Stimulated activated CD4-positive, alpha-beta T cell treated with anti-CD3 and anti-CD28 coated beads, TNF-alpha, amount 100 ng/mL, for 48 hours (primary cell): Measurements from ENCODE around the gene TNFAIP8L1.

Source experiments
- DNase-seq, 3 donors: peaks; one replicate each; pipeline ENCODE4 v3.0.0-alpha.2; 2020; ENCODE audit warnings: low read depth in 3 of 3

Gene TNFAIP8L1

GRCh38 chr19:4609878-4610511 lies 29.3 kb upstream of the TNFAIP8L1 start:
- no peak for DNase-seq

- no peak for DNase-seq
These were observed 26.0 kb upstream of the TNFAIP8L1 start for GRCh38 chr19:4613254-4613751.

GRCh38 chr19:4618019-4618418 lies 21.3 kb upstream of the TNFAIP8L1 start:
- DNase-seq, result no peak

- DNase-seq, result no peak
These were observed 19.5 kb upstream of the TNFAIP8L1 start for GRCh38 chr19:4619668-4620294.

GRCh38 chr19:4620675-4621074 lies 18.6 kb upstream of the TNFAIP8L1 start:
- DNase-seq, result no peak

GRCh38 chr19:4622695-4623421 lies 16.5 kb upstream of the TNFAIP8L1 start:
- no peak for DNase-seq

- DNase-seq, result no peak
These were observed 15.0 kb upstream of the TNFAIP8L1 start for GRCh38 chr19:4624301-4624700.

GRCh38 chr19:4624733-4625362 lies 14.5 kb upstream of the TNFAIP8L1 start:
- no peak for DNase-seq

GRCh38 chr19:4633140-4633967 lies 6.0 kb upstream of the TNFAIP8L1 start:
- DNase-seq, result peak in 2 of 3 donors; percentile 25 to 36

- no peak for DNase-seq
These were observed 3.6 kb upstream of the TNFAIP8L1 start for GRCh38 chr19:4635754-4636116.

- peak; percentile 51 to 73 (median 65) for DNase-seq
These were observed 3.1 kb upstream of the TNFAIP8L1 start for GRCh38 chr19:4636151-4636717.

- DNase-seq, result no peak
These were observed 2.6 kb upstream of the TNFAIP8L1 start for GRCh38 chr19:4636761-4637160.

- no peak for DNase-seq
These were observed 999 bp upstream of the TNFAIP8L1 start for GRCh38 chr19:4638317-4638716.

GRCh38 chr19:4639531-4640246 lies 373 bp downstream of the TNFAIP8L1 start:
- DNase-seq, result no peak

GRCh38 chr19:4640247-4641000 lies 1.1 kb downstream of the TNFAIP8L1 start:
- no peak for DNase-seq

- DNase-seq, result no peak
These were observed 1.8 kb downstream of the TNFAIP8L1 start for GRCh38 chr19:4641132-4641531.

GRCh38 chr19:4642625-4643024 lies 3.3 kb downstream of the TNFAIP8L1 start:
- DNase-seq, result no peak

- no peak for DNase-seq
These were observed 6.4 kb downstream of the TNFAIP8L1 start for GRCh38 chr19:4645718-4646117.
